ENCODE data around the gene LDLRAD3.

LDLRAD3 gene

GRCh38 chr11:36229091-36229705 lies 285.3 kb downstream of the LDLRAD3 start:
- peak overlapping the region; percentile 19; the same call in 1 of the 2 replicates for H3K27ac ChIP-seq
- CTCF ChIA-PET = interaction anchor here (0.7 kb wide), 1 partner anchor 12 kb away, joined by 3 read pairs; no protein-coding TSS in a partner anchor
- POLR2A ChIA-PET (ENCODE audit: low non-redundant PET) = no interaction called here
- no peak for TF ChIP-seq CTCF (conservative IDR thresholded peaks at IDR 0.05; ENCODE audit: low read depth)
- no peak for DNase-seq (ENCODE audit: low spot score)

GRCh38 chr11:36230779-36231699 lies 287.2 kb downstream of the LDLRAD3 start:
- DNase-seq (ENCODE audit: low spot score) = no peak
- CTCF ChIA-PET = no interaction called here

GRCh38 chr11:36233204-36233603 lies 289.3 kb downstream of the LDLRAD3 start:
- ChIA-PET CTCF (no interaction called here), POLR2A (ENCODE audit: low non-redundant PET) (no interaction called here)
- no peak overlapping the region for H3K27ac ChIP-seq
- TF ChIP-seq CTCF (conservative IDR thresholded peaks at IDR 0.05; ENCODE audit: low read depth) = no peak
- DNase-seq (ENCODE audit: low spot score) = no peak

More at GRCh38 chr11:36230779-36231699, 287.2 kb downstream of the LDLRAD3 start:
- no peak overlapping the region for H3K27ac ChIP-seq
- no peak for TF ChIP-seq CTCF (conservative IDR thresholded peaks at IDR 0.05; ENCODE audit: low read depth)
- POLR2A ChIA-PET (ENCODE audit: low non-redundant PET) = no interaction called here

GRCh38 chr11:36234825-36235224 lies 291.0 kb downstream of the LDLRAD3 start:
- CTCF ChIA-PET = interaction anchor here (1.1 kb wide), 1 partner anchor 232 kb away, joined by 4 read pairs; no protein-coding TSS in a partner anchor
- H3K27ac ChIP-seq = no peak overlapping the region
- POLR2A ChIA-PET (ENCODE audit: low non-redundant PET) = no interaction called here
- TF ChIP-seq CTCF (conservative IDR thresholded peaks at IDR 0.05; ENCODE audit: low read depth) = no peak
- no peak for DNase-seq (ENCODE audit: low spot score)

GRCh38 chr11:36235750-36236149 lies 291.9 kb downstream of the LDLRAD3 start:
- CTCF ChIA-PET = interaction anchor here (1.4 kb wide), 1 partner anchor 23 kb away, joined by 3 read pairs; no protein-coding TSS in a partner anchor
- no peak for DNase-seq (ENCODE audit: low spot score)
- POLR2A ChIA-PET (ENCODE audit: low non-redundant PET) = no interaction called here
- TF ChIP-seq CTCF (conservative IDR thresholded peaks at IDR 0.05; ENCODE audit: low read depth) = no peak
- H3K27ac ChIP-seq = no peak overlapping the region

- POLR2A ChIA-PET (ENCODE audit: low non-redundant PET) = no interaction called here
- CTCF ChIA-PET = no interaction called here
Observed at GRCh38 chr11:36237391-36237790, 293.5 kb downstream of the LDLRAD3 start.

More at GRCh38 chr11:36237391-36237790, 293.5 kb downstream of the LDLRAD3 start:
- no peak for DNase-seq (ENCODE audit: low spot score)
- H3K27ac ChIP-seq = no peak overlapping the region
- no peak for TF ChIP-seq CTCF (conservative IDR thresholded peaks at IDR 0.05; ENCODE audit: low read depth)
